ENCODE measurements around the gene IQGAP2.
A peak's percentile ranks its signal among the peaks of the same experiment; 100 is the strongest.
"Not testable (repeated sequence)": the region's sequence is repeated elsewhere in the genome, so short reads cannot be mapped to it uniquely, and the experiment has no call there.

The IQGAP2 gene

DNA sequence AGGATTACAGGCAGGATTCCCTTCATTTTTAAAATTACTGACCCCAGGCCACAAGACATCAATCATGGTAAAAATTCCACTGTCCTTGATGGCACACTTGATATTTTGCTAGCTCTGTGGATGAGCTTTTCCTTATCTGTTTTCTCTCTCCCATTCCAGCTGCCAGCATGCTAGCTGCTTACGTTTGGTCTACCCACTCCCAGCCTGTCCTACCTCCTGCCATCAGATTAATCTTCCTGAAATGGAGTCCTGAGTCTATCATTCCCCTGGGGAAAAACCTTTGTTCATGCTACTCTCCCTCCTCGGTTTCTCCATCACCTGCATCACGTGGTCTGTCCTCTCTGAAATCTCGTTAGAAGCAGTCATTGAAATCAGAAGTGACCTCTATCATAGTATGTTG, 111.2 kb downstream of the IQGAP2 start:
- no peak for DNase-seq

DNA sequence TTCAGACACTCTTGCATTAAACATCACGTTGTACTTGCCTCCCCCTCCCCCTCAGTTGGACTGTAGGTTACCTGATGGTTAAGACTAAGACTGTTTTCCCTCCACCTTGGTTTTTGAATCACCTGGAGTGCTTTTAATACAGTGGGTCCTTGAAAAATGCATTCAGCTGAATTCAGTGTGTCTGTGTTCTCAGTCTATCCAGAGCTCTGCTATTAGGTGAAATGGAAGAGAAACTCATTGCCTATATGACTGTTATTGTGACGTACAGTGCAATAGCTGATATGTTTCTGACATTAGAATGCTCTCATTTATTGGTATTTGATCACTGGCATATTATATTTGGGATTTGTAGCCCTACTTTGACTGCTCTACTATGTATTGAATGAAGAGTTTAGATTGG, 111.6 kb downstream of the IQGAP2 start:
- no peak for DNase-seq

- no peak for DNase-seq
These were observed 114.2 kb downstream of the IQGAP2 start for GRCh38 chr5:76517334-76517733.

GRCh38 chr5:76518246-76518645, 115.2 kb downstream of the IQGAP2 start:
- not testable (repeated sequence) for DNase-seq

GRCh38 chr5:76521240-76521758, 118.2 kb downstream of the IQGAP2 start:
- peak; percentile 95 for DNase-seq

- DNase-seq, result peak; percentile 23
These were observed 119.2 kb downstream of the IQGAP2 start for GRCh38 chr5:76522103-76522935.

GRCh38 chr5:76524101-76524835, 121.2 kb downstream of the IQGAP2 start:
- no peak for DNase-seq

DNA sequence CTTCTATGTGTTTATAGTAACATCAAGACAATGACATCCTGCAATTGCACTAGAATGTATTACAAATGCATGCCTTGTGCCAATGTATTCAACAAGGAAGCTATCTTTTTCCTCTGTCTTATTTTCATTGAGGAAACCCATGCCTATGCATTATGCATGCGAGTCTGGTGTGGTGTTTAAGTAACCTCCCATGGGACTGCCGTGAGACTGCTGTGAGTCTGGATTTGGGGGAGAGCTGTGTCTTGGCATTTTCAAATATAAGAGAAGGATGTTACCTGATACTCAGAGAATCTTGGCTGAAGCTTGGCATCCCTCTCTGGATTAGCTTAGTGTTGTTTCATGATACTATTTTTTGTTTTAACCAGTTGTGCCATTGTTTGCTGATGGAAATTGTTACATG, 121.8 kb downstream of the IQGAP2 start:
- DNase-seq, result no peak

DNA sequence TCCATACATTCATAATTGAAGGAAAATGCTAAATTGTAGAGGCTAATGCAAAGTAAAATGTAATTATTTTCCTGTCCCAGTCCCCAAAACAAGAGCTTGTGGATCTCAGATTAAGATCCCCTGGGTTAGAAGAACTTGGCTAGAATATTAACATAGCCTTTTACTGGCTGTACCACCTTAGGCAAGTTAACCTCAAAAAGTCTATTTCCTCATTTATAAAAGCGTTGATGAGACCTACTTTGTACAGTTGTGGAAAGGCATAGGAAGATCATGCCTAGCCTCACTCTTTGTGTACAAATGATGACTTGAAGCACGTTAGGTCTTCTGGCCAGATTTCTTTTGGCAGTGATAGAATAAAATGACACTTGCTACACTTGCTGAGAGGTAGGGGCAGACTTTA, 122.9 kb downstream of the IQGAP2 start:
- DNase-seq, result peak; percentile 7

DNA sequence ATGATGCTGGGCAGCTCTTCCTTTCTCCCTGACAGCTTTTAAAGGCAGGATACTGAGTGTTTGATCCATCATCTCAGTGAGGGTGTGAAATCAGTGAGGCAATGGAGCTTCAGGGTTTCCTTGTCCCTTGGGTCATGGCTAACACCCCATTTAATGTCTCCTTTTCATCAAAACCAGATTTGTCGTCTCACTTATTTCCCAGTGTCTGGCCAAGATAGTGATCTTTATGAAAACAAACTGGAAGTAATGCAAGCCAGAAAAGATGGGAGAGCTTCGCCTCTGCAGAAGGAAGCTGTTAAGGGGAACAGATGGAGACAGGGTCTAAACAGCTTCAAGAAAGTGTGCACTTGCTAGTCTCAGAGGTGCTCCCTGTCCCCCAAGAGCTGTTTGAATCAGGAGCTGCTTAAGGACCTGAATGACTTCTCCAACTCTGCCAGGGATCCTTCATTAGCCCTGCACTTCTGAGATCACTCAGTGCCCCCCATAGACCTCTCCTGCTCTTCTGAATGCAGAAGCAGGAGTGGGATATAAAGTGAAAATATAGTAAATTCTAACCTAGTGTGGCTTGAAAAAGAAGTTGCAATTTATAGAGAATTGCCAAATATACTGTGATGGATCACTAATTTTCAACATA, 124.0 kb downstream of the IQGAP2 start:
- DNase-seq, result no peak

- peak; percentile 18 for DNase-seq
These were observed 124.6 kb downstream of the IQGAP2 start for GRCh38 chr5:76527685-76528161.

DNA sequence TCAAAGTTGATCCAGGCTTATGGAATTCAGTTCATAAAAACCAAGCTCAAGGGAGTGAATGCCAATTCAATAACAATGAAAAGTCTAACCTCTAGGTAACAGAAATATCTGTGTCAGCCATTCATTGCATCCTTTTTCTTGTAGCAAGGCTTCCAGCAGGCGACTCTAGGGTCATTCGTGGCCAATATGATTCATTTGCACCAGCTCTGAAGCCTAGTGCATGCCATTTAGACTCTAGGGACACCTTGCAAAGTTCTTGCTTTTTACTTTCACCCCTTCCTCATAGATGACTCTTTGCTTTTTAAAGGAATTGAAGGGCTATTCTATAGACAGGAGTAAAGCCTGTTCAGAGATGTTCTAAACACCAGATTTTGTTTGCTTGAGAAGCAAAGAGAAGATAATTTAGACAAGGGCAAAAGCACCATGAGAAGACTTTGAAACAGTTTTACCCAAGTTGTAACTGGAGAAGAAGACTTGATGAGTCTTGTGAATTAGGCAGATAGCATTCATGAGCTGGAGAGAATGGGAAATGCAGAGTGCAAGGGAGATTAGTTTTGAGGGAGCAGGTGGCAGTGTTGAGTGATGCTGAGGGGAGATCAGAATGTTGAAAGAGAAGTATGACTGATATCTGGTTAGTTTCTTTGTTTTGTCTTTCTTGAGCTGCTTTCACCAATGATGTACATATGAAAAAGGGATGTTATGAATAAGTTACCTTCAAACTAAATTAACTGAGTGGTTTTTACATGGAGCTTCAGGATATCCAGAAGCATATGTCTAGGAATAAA, 125.7 kb downstream of the IQGAP2 start:
- no peak for DNase-seq

DNA sequence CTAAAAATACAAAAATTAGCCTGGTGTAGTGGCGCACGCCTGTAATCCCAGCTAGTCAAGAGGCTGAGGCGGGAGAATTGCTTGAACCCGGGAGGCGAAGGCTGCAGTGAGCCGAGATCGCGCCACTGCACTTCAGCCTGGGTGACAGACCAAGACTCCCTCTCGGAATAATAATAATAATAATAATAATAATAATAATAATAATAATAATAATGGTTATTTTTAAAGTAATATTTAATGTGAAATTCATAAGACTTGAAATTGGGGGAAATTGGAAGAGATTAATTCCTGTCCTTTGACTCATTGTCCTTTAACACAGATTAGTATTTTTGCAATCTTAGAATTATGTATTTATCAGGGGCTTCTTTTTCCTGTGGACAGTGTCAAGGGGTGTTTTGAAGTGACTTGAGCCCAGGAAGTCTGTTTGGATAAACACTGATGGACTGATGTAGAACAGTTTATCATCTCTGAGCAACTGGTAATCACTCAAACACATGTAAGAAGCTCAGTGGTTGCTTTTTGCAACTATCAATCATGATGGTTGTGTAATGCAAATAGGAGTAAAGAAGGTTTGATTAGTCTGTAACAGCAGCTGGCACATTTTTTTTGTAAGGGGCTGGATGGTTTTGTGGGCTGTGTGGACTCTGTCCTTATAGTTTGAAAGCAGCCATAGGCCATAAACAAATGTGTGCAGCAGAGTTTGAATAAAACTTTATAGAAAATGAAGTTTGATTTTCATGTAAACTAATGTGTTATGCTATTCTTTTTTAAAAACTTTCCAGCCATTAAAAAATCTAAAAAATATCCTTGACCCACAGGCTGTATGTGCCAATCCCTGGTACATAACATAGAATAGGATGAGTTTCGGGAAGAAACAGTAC, 126.6 kb downstream of the IQGAP2 start:
- no peak for DNase-seq

GRCh38 chr5:76532052-76532451, 129.0 kb downstream of the IQGAP2 start:
- no peak for DNase-seq

- DNase-seq, result no peak
These were observed 129.9 kb downstream of the IQGAP2 start for GRCh38 chr5:76532973-76533372.

DNA sequence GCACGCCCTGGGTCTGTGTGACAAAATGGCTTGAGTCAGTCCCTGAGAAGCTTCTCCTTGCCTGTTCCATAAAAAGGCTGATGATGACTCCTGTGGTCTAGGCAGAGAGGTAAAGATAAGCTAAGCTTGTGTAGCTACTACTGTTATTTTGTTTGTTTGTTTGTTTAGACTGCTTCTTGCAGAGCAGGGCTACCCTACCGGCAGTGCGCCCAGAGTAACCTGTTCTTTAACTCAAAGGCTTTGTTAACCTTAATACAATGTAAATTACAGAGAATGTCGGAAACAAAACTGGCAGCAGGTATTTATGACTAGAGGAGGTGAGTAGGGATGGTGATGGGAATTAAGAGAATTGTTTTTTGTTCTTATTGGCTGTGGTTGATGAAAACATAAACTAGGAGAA, 132.5 kb downstream of the IQGAP2 start:
- no peak for DNase-seq

DNA sequence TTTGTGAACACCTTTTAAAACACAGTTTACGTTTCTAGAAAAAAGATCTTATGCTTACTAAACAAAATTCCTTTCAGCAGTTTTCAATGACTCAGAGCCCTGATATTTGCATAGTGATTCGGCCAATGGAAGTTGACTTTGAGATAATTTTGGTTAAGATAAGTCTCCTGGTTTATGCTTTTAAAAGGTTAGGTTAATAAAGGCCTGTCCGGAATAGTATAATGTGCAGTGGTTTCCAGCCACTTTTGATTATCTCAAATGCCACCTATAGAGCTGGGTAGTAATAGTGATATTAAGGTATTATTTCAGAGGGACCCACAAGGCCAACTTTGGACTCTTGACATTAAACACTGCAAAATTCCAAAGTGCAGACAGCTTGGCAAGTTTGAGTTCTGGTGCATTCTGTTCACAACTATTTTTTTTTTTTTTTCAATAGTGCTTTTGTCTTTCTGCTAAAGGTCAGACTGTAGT, 134.0 kb downstream of the IQGAP2 start:
- DNase-seq, result no peak

GRCh38 chr5:76542241-76542640, 139.2 kb downstream of the IQGAP2 start:
- no peak for DNase-seq

DNA sequence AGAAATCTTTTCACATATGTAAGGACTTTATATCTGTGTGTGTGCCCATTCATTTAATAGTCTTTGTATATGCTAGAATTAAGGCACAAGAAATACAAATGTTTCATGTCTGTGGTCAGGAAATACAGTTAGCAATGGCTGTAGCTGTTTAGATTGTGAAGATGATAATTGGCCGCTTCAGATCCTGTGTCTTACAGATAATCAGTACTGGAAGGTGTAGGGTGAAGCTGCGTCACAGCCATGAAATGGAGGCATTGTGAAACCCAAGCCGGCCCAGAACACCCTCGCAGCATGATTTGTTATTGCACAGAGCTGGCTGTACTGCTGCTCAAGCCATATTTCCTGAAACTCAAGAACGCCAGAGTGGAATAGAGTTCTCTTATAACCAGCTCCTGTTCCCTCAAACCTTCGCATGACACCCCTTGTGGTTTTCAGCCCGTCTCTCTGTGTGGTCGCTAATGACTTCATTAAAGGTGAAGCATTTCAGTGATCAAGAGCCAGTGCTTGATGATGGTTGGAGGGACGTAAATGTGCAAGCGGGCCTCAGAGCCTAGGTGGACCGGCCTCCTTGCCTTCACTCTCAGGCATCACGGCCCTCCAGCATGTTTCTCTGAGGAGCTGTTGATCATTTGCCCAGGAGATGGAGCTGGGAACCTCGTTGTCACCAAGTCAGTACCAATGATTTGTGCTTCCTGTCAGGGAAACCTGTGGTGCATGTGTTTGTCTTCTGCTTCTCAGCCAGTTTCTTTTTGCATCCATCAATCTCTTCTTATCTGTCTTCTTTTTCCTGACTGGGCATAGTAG, 140.0 kb downstream of the IQGAP2 start:
- DNase-seq, result peak; percentile 88

DNA sequence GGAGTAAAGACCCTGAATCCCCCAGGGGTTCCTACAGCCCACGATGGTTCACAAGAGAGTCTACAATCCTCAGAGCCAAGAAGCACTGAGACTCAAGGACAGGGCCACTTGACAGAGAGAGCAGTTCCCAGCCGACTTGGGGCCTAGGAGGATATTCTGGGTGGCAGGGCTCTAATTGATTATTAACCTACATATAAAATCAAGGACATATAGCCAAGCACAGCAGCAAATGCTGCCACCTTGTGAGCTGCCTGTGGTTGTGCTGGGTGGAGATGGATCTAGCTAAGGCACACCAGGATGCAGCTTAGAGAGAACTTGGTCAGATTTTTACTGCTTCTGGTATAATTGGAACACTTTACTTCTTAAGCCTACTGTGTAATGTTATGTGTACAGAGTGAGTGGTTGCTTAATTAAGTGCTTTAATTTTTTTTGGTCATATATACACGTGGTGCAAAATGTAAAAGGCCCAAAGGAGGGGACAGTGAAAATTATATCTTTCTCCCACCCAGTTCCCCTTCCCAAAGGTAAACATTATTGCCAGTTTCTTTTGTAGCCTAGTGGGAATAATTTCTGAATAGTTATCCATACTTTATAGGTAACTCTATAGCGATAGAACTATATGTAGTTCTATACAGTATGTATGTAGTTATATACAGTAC, 141.3 kb downstream of the IQGAP2 start:
- peak; percentile 80 for DNase-seq
